HG02571 (cell line): ENCODE results near the gene CDC42BPA.

Experiments
- ATAC-seq: cut with Tn5 transposase; IDR thresholded peaks from one replicate; pipeline ENCODE4 v1.9.1; 2021; ENCODE audit warnings: mild to moderate bottlenecking, moderate library complexity; ENCODE audit not compliant: unreplicated experiment

CDC42BPA gene

DNA sequence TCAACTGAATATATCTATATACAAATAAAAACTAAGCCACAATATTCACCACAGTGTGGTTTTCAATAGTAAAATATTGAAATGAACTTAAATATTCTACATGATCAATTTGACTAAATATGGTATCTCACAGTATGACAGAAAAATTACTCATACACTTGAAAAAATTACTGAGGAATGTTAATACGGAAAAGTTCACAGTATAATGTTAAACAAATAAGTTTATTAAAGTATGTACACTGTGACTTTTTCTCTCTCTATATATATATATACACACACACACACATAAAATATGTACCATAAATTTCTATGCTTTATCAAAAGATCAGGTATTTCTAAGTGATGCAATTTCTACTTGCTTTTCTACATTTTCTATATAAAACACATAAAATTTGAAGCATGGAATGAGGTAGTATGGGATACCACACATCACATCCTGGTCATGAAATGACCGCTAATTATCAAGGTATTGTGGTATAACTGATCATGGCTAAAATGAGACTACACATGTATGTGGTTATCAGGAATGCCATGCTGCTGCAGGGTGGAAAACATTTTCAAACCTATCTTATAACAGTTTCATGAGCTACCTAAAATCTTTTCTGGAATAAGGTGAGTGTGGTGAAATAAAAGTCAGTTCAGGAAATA is 102.3 kb downstream of the CDC42BPA start:
- no peak for ATAC-seq

GRCh38 chr1:227214207-227214606 is 104.1 kb downstream of the CDC42BPA start:
- no peak for ATAC-seq

GRCh38 chr1:227213426-227213825 is 104.9 kb downstream of the CDC42BPA start:
- no peak for ATAC-seq

- no peak for ATAC-seq
Observed at GRCh38 chr1:227212164-227212563, 106.1 kb downstream of the CDC42BPA start.

- no peak for ATAC-seq
Observed at GRCh38 chr1:227210604-227211003, 107.7 kb downstream of the CDC42BPA start.

DNA sequence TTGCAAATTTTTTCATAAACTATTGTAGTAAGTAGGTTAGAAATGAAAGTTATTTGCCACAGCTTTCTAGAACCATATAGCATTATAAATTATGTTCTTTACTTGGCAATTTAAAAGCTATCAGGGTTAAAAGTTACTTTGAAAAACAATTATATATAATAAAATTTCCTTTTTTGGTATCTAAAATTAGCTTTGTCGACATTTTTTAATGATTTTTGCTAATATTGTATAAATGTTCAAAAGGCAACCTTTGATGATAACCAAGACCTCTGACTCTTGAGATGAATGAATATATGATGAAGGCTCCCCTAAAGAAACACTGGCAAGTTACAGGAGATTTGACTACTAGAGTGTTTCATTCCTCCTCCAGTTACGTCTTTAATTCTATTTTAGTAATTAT is 121.2 kb downstream of the CDC42BPA start:
- no peak for ATAC-seq

DNA sequence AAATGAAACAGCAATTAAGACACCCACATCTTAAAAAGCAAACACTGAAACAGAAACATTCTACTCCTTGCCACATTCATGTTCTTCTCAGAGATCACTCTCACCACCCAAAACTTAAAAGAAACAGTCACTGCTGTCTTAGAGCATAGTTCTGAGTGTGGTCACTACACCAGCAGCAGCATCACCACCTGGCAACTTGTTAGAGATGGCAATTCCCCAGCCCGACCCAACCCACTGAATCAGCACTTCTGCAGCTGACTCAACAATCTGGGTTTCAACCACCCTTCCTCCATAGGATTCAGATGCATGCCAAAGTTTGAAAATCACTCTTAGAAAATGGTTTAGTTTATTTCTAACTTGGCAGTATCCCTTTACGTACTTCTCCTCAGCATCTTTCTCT is 126.1 kb downstream of the CDC42BPA start:
- peak; percentile 56 for ATAC-seq

DNA sequence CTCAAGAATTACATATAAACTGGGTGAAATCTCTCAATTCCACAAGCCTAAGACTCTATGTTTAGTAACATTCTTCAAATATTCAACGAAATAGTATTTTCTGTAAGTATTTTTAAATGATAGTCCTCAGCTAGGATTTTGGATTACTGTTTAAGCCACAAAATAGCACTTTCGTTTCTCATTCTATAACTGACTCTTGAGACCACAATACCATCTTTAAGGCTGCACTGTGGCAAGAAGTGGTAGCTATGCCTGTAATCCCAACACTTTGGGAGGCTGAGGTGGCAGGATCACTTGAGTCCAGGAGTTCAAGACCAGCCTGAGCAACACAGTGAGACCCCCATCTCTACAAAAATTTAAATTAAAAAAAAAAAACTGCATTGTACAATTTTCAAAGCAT is 126.7 kb downstream of the CDC42BPA start:
- no peak for ATAC-seq

DNA sequence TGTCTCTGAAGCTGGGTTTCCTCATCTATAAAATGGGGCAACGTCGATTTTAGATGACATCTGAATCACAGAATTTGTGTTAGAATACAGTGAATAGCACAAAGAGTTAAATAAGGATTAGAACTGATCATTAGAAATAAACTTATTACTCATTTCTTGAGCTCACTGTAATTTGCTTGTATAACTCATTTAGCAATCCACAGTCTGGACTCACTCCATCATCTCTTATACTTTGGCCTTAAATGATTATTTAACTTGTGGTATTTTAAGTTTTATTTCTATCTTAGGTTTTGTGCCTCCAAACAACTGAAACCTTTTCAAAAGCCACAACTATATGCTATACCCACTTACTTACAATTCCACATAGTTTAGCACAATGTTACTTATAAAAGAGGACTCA is 128.0 kb downstream of the CDC42BPA start:
- ATAC-seq, result no peak

GRCh38 chr1:227185291-227185690 is 133.0 kb downstream of the CDC42BPA start:
- ATAC-seq, result no peak

- no peak for ATAC-seq
Observed at GRCh38 chr1:227182012-227182411, 136.3 kb downstream of the CDC42BPA start.

DNA sequence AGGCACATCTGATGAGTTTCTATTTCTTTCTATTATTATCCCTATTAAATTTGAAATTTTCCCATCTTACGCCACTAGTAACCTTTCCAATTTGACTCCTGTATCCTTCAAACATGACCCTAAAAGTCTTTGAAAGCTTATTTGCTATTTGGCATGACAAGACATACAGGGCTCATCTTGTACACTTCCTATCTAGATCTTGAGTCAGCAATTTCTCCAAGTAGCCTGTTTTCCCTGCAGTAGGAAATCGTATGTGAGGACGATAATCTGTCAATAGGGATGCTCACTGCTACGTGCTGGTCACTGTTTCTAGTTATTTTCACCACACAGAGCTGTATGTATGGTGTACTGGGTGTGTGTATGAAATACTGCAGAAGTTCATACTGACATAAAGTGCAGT is 142.7 kb downstream of the CDC42BPA start:
- no peak for ATAC-seq

DNA sequence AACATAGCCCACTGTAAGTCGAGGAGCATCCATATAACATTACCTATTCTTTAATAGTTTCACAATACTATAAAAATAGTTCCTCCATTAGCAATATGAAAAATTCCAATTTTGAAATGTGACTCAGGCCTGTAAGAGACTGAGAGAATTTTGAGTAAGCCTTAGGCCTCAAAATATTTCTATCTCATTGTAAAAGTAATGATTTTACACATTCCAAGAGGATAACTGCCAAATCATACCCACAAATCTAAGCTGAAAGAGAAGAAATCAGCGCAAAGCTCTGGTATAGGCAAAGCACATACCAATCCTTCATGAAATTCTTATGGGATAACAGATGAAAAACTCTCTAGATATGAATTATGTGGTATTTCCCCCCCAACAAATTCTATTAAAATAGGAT is 144.1 kb downstream of the CDC42BPA start:
- no peak for ATAC-seq

- ATAC-seq, result no peak
Observed at GRCh38 chr1:227170361-227171166, 147.7 kb downstream of the CDC42BPA start.

DNA sequence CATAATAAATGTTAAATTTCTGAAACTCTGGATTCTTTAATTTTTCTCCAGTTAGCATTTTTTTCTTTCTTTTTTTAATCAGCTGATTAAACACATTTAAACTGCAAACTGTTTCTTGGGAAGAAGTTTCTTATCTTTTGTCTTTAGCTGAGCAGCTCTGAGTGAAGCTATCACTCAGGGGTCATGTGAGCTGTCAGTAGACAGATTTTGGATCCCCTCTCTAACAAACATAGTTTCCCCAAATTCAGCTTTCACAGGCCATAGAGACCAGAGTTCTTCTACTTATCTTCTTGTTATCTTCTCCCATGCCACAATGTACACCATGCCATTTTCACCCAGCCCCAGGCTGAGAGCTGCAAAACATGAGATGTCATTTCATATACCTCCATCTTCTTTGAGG is 148.9 kb downstream of the CDC42BPA start:
- no peak for ATAC-seq

DNA sequence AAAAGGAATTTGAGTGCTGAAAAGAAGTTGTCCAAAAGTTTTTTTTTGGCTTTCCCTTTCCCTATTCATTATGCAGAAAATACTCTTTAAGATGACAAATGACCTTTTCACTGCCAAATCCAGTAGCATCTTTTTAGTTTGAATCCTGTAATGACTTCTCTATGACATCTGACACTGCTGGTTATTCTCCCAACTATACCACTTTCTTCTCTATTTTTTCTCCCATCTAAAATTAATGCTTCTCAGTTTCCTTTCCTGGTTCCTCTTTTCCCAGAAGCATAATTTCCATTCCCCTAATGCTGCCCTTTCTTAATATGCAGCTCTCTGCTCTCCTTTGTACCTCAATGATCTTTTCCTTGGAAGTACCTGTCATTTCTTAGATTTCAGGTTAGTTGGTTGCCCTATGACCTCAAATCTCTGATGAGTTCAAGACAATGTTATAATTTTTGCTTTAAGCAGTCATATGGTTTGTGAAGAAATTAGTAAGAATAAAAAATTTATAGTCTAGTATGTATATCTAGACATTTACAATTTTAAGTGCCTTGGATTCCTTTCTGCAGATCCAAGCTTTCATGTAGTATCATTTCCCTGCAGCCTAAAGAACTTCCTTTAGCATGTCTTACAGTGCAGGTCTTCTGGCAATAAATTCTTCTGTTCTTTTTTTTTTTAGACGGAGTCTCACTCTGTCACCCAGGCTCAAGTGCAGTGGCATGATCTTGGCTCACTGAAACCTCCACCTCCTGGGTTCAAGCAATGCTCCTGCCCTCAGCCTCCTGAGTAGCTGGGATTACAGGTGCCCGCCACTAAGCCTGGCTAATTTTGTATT is 150.8 kb downstream of the CDC42BPA start:
- ATAC-seq, result no peak

DNA sequence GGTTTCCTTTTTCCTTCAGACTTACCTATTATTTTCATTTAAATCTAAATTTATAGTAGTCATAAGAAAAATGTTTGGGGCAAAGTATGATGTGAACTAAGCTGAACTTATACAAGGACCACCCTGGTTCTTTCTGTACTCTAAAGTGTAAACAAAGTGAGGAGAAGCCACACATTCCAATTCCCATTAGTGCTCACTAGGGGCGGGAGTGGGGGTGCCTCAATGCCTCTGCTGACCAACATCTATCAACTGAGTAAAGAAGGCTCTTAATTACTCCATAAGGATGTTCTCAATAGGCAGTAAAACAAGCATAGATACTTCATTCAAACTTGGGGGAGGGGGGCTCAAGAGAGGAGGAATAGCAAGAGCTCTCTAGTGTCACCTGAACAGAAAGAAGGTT is 151.7 kb downstream of the CDC42BPA start:
- ATAC-seq, result no peak

DNA sequence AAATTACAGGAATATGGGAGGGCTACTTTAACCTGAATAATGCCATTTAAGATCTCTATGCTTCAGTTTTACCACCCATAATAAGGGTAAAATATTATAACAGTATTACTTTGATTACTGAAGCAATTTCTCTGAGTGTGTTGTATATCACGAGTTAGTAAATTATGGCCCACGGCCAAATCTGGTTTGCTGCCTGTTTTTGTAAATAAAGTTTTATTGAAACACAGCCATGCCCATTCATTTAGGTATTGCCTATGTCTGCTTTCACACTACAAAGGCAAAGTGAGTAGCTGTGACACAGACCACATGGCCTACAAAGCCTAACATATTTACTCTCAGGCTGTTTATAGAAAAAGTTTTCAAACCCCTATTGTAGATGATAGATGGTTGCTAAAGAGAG is 156.8 kb downstream of the CDC42BPA start:
- ATAC-seq, result no peak

GRCh38 chr1:227156520-227156919 is 161.8 kb downstream of the CDC42BPA start:
- ATAC-seq, result no peak

- ATAC-seq, result no peak
Observed at GRCh38 chr1:227155688-227156087, 162.6 kb downstream of the CDC42BPA start.

DNA sequence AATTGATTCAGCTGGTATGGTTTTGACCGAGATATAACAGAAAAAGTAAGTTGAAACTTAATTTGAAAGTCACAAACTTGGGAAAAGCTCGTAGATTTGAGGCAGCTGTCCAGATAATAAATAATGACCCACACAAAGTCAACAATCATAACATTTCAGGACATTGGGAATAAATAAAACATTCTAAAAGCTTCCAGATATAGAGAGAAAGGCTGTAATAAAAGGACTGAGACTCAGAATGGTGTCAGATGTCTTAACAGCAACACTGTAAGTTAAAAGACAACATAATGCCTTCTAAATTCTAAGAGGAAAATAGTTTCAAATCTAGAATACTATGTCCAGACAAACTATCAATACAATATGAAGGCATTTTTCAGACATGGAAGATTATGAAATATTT is 163.3 kb downstream of the CDC42BPA start:
- no peak for ATAC-seq

DNA sequence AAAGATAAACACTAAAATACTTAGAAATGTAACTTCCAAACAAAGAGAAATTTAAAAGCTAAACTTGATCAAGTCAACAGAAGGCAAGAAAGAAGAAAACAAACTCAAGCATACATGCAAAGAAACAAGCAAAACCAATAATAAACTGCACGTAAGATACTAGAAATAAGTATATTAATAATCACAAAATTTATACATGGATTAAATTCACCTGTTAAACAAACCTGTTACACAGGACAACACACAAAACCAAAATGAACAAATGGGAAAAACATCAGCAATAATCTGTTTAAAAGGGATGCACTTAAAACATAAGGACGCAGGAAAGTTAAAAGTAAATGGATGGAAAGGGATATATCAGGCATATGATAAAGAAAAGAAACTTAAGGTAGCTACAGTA is 165.8 kb downstream of the CDC42BPA start:
- no peak for ATAC-seq
